H9 (cell line): Measurements from ENCODE around the gene VSIG2. TPM values are rescaled to one million over a fixed set of nuclear protein-coding genes. Genes with fewer than 3 reads are reported as not detected.

Source experiments
- DNase-seq: peaks from one replicate; pipeline ENCODE4 v3.0.0-alpha.2; 2017
- H2AFZ ChIP-seq: one replicate; pipeline ENCODE4 v1.6.1; 2013; ENCODE audit warnings: mild to moderate bottlenecking, low read length, control low read depth, moderate library complexity
- H2AK5ac ChIP-seq: 2 replicates; pipeline ENCODE4 v1.6.1; 2013; ENCODE audit warnings: low read length, control low read depth, mixed read lengths; ENCODE audit not compliant: insufficient read length
- H2BK120ac ChIP-seq: one replicate; pipeline ENCODE4 v1.6.1; 2013; ENCODE audit warnings: low read depth, mild to moderate bottlenecking, low read length, control low read depth, inconsistent platforms; ENCODE audit not compliant: poor library complexity, severe bottlenecking
- H2BK12ac ChIP-seq: 2 replicates; pipeline ENCODE4 v1.6.1; 2013; ENCODE audit warnings: low read length, control low read depth, mixed read lengths, low read depth; ENCODE audit not compliant: insufficient read length
- H2BK15ac ChIP-seq: 2 replicates; pipeline ENCODE4 v1.6.1; 2013; ENCODE audit warnings: low read depth, low read length, control low read depth
- H2BK20ac ChIP-seq: one replicate; pipeline ENCODE4 v1.6.1; 2013; ENCODE audit warnings: low read depth, mild to moderate bottlenecking, low read length, control low read depth, inconsistent platforms; ENCODE audit not compliant: poor library complexity, severe bottlenecking
- H2BK5ac ChIP-seq: 2 replicates; pipeline ENCODE4 v1.6.1; 2013; ENCODE audit warnings: low read length, control low read depth, mixed read lengths; ENCODE audit not compliant: insufficient read length
- H3K14ac ChIP-seq: 2 replicates; pipeline ENCODE4 v1.6.1; 2013; ENCODE audit warnings: low read length, control low read depth; ENCODE audit not compliant: insufficient read depth
- H3K18ac ChIP-seq: 2 replicates; pipeline ENCODE4 v1.6.1; 2013; ENCODE audit warnings: low read depth, mild to moderate bottlenecking, mixed read lengths, low read length, control low read depth; ENCODE audit not compliant: insufficient read length
- H3K23ac ChIP-seq: 2 replicates; pipeline ENCODE4 v1.6.1; 2013; ENCODE audit warnings: low read length, control low read depth, mixed read lengths, low read depth; ENCODE audit not compliant: insufficient read length
- H3K23me2 ChIP-seq: 2 replicates; pipeline ENCODE4 v1.6.1; 2013; ENCODE audit warnings: low read depth, mild to moderate bottlenecking, mixed read lengths, low read length, control low read depth; ENCODE audit not compliant: insufficient read length, poor library complexity, severe bottlenecking
- H3K27ac ChIP-seq: 2 replicates; pipeline ENCODE4 v1.5.1; 2013; ENCODE audit warnings: low read length, control low read depth, mixed read lengths, low read depth; ENCODE audit not compliant: insufficient read length
- H3K27me3 ChIP-seq: 2 replicates; pipeline ENCODE4 v1.6.1; 2013; ENCODE audit warnings: low read length, control low read depth, inconsistent platforms; ENCODE audit not compliant: insufficient read depth
- H3K4ac ChIP-seq: 2 replicates; pipeline ENCODE4 v1.6.1; 2013; ENCODE audit warnings: low read depth, mild to moderate bottlenecking, control low read depth, inconsistent platforms, low read length, moderate library complexity
- H3K4me1 ChIP-seq: 2 replicates; pipeline ENCODE4 v1.6.1; 2013; ENCODE audit warnings: low read length, control low read depth, inconsistent platforms; ENCODE audit not compliant: insufficient read depth
- H3K4me2 ChIP-seq: 2 replicates; pipeline ENCODE4 v1.6.1; 2013; ENCODE audit warnings: low read length, control low read depth, mixed read lengths; ENCODE audit not compliant: insufficient read length, insufficient read depth
- H3K56ac ChIP-seq: 2 replicates; pipeline ENCODE4 v1.6.1; 2013; ENCODE audit warnings: low read depth, mild to moderate bottlenecking, mixed read lengths, low read length, control low read depth; ENCODE audit not compliant: insufficient read length
- H3K79me1 ChIP-seq: 2 replicates; pipeline ENCODE4 v1.6.1; 2013; ENCODE audit warnings: low read depth, mild to moderate bottlenecking, moderate library complexity, low read length, control low read depth, inconsistent platforms; ENCODE audit not compliant: insufficient read depth, poor library complexity, severe bottlenecking
- H3K79me2 ChIP-seq: 2 replicates; pipeline ENCODE4 v1.6.1; 2013; ENCODE audit warnings: low read length, control low read depth, inconsistent platforms; ENCODE audit not compliant: insufficient read depth
- H3K9ac ChIP-seq: 2 replicates; pipeline ENCODE4 v1.6.1; 2013; ENCODE audit warnings: low read length, control low read depth, mixed read lengths; ENCODE audit not compliant: insufficient read length; ENCODE audit errors: extremely low read depth
- H3K9me3 ChIP-seq: one replicate; pipeline ENCODE4 v1.6.1; 2013; ENCODE audit warnings: low read depth, low read length, inconsistent platforms; ENCODE audit not compliant: control insufficient read depth
- H3T11ph ChIP-seq: one replicate; pipeline ENCODE4 v1.6.1; 2013; ENCODE audit warnings: mild to moderate bottlenecking, low read length, control low read depth, inconsistent platforms
- H4K20me1 ChIP-seq: one replicate; pipeline ENCODE4 v1.6.1; 2013; ENCODE audit not compliant: control insufficient read depth, insufficient read length, insufficient read depth
- H4K5ac ChIP-seq: 2 replicates; pipeline ENCODE4 v1.6.1; 2013; ENCODE audit warnings: low read depth, mild to moderate bottlenecking, mixed read lengths, low read length, control low read depth; ENCODE audit not compliant: insufficient read length
- H4K8ac ChIP-seq: replicated peaks from 2 replicates; pipeline ENCODE4 v1.6.1; 2013; ENCODE audit warnings: low read length, control low read depth, mixed read lengths, low read depth; ENCODE audit not compliant: insufficient read length
- H4K91ac ChIP-seq: 2 replicates; pipeline ENCODE4 v1.6.1; 2013; ENCODE audit warnings: low read depth, mild to moderate bottlenecking, moderate library complexity, mixed read lengths, low read length, control low read depth; ENCODE audit not compliant: insufficient read length
- H3K27ac Mint-ChIP-seq, 3 experiments: 2 replicates in 2 of 3; 3 replicates in 1 of 3; pipeline ENCODE4 v1.8.0; 2020 to 2021; ENCODE audit warnings: mixed read lengths in 3 of 3, mild to moderate bottlenecking in 1 of 3, moderate library complexity in 1 of 3
- H3K27me3 Mint-ChIP-seq: 2 replicates; pipeline ENCODE4 v1.8.0; 2021; ENCODE audit warnings: low read depth, mild to moderate bottlenecking, moderate library complexity, mixed read lengths
- H3K36me3 Mint-ChIP-seq, 3 experiments: 2 replicates in 2 of 3; 3 replicates in 1 of 3; pipeline ENCODE4 v1.8.0; 2020 to 2021; ENCODE audit warnings: low read depth in 3 of 3, mixed read lengths in 3 of 3; ENCODE audit not compliant: insufficient read depth in 1 of 3
- H3K4me1 Mint-ChIP-seq, 2 experiments: 2 replicates each; pipeline ENCODE4 v1.8.0; 2020; ENCODE audit warnings: mixed read lengths in 2 of 2
- H3K4me3 Mint-ChIP-seq, 2 experiments: 2 replicates in 1 of 2; 3 replicates in 1 of 2; pipeline ENCODE4 v1.8.0; 2020 to 2021; ENCODE audit warnings: mild to moderate bottlenecking in 2 of 2, mixed read lengths in 2 of 2, moderate library complexity in 1 of 2
- H3K9me3 Mint-ChIP-seq, 2 experiments: 2 replicates in 1 of 2; 3 replicates in 1 of 2; pipeline ENCODE4 v1.8.0; 2020; ENCODE audit warnings: mild to moderate bottlenecking in 2 of 2, mixed read lengths in 2 of 2, moderate library complexity in 1 of 2
- CTCF ChIP-seq: fragments of 200-600 bp; sonication (generic); conservative IDR thresholded peaks from 3 replicates; pipeline ENCODE4 v1.8.0; 2021; ENCODE audit warnings: antibody characterized with exemption, mild to moderate bottlenecking
- WGBS: extraction: QIAGEN DNeasy Blood & Tissue Kit; methylation state at CpG from one replicate; pipeline ENCODE4 v1.1.7; 2013; ENCODE audit warnings: missing lambda C conversion rate, low lambda C conversion rate, mixed read lengths; ENCODE audit not compliant: insufficient read length; ENCODE audit errors: extremely low coverage; 5-methylcytosine and 5-hydroxymethylcytosine counted together
- total RNA-seq: library from RNA; stranded (reverse); gene quantifications from 2 replicates; pipeline ENCODE4 v1.2.1, GENCODE V29; 2021

The VSIG2 gene
- total RNA-seq, 1 experiment from 2014 or later: not detected

- H2BK12ac ChIP-seq: no peak overlapping the region
- Mint-ChIP-seq H3K36me3 (no peaks in the 10 kb centered on the region; a peak in 2 of 7 replicates), H3K27me3 (peaks cover 66% of the 10 kb centered on the region), H3K4me1 (peaks cover 15 to 44% of the 10 kb centered on the region in 2 experiments), H3K4me3 (no peak overlapping the region), H3K9me3 (peaks cover 0 to 11% of the 10 kb centered on the region in 2 experiments; a peak in 3 of 5 replicates), H3K27ac (no peak overlapping the region)
- H2AK5ac ChIP-seq: no peak overlapping the region
- H4K91ac ChIP-seq: no peak overlapping the region
- no peak overlapping the region for H2AFZ ChIP-seq
- no peak overlapping the region for H3K56ac ChIP-seq
- no peak overlapping the region for H3K27ac ChIP-seq
- H3K18ac ChIP-seq: no peak overlapping the region
- DNase-seq: no peak
- H3K4me1 ChIP-seq: peaks cover 3% of the 10 kb centered on the region; the same call in 1 of the 2 replicates
- no CpG with 5 or more reads among the region's 7 CpGs for WGBS
- no peak overlapping the region for H3K14ac ChIP-seq
- H3K4me2 ChIP-seq: no peak overlapping the region
- H4K5ac ChIP-seq: no peak overlapping the region
- H3K4ac ChIP-seq: no peak overlapping the region
- no peak overlapping the region for H2BK15ac ChIP-seq
- no peaks in the 10 kb centered on the region for H3K79me1 ChIP-seq
- no peak overlapping the region for H2BK120ac ChIP-seq
- H3K23me2 ChIP-seq: peaks cover 5% of the 10 kb centered on the region
- no peaks in the 10 kb centered on the region for H4K20me1 ChIP-seq
- no peak overlapping the region for H4K8ac ChIP-seq
- no peaks in the 10 kb centered on the region for H3K79me2 ChIP-seq
- H3T11ph ChIP-seq: no peak overlapping the region
- H2BK20ac ChIP-seq: no peak overlapping the region
- no peak overlapping the region for H3K9ac ChIP-seq
- peaks cover 90% of the 10 kb centered on the region for H3K27me3 ChIP-seq
- H2BK5ac ChIP-seq: no peak overlapping the region
- no peaks in the 10 kb centered on the region for H3K9me3 ChIP-seq
- H3K23ac ChIP-seq: no peak overlapping the region
- no peak for TF ChIP-seq CTCF
Observed at GRCh38 chr11:124753624-124754023, 1.6 kb upstream of the VSIG2 start.
